H1 (cell line): ENCODE data around the gene MAGI2. TPM values are rescaled to one million over a fixed set of nuclear protein-coding genes. Genes with fewer than 3 reads are reported as not detected.

ENCODE experiments used
- ASH2L ChIP-seq: fragments of 200-600, 300-600 bp; sonication (generic); IDR thresholded peaks from one replicate; pipeline ENCODE4 v1.7.1; 2017; ENCODE audit warnings: low read length
- BRCA1 ChIP-seq: IDR thresholded peaks from 2 replicates; pipeline ENCODE4 v1.6.1; 2012; ENCODE audit warnings: low read depth, low read length, improper control_type of control experiment
- CHD2 ChIP-seq: IDR thresholded peaks from 2 replicates; pipeline ENCODE4 v1.6.1; 2012; ENCODE audit warnings: low read length, improper control_type of control experiment
- EP300 ChIP-seq, 2 experiments: IDR thresholded peaks; 1 replicate in 1 of 2; 2 replicates in 1 of 2; pipeline ENCODE4 v1.6.1; 2011 to 2012; ENCODE audit warnings: low read depth in 2 of 2, low read length in 2 of 2, mild to moderate bottlenecking in 2 of 2, borderline replicate concordance in 1 of 2, inconsistent platforms in 1 of 2, moderate library complexity in 1 of 2
- EZH2 ChIP-seq: fragments of 200-600 bp; sonication (generic); IDR thresholded peaks from 2 replicates; pipeline ENCODE4 v1.7.1; 2012; ENCODE audit warnings: low read depth, mild to moderate bottlenecking, moderate library complexity, low read length, inconsistent platforms; ENCODE audit not compliant: severe bottlenecking
- FOSL1 ChIP-seq: IDR thresholded peaks from 2 replicates; pipeline ENCODE4 v1.6.1; 2011; ENCODE audit warnings: mild to moderate bottlenecking, low read depth, low read length, moderate library complexity; ENCODE audit not compliant: insufficient read depth
- JUND ChIP-seq: IDR thresholded peaks from 2 replicates; pipeline ENCODE4 v1.6.1; 2011; ENCODE audit warnings: mild to moderate bottlenecking, improper control_type of control experiment, low read length
- MAFK ChIP-seq: IDR thresholded peaks from 2 replicates; pipeline ENCODE4 v1.6.1; 2012; ENCODE audit warnings: low read depth, mild to moderate bottlenecking, improper control_type of control experiment, low read length
- NANOG ChIP-seq: IDR thresholded peaks from 2 replicates; pipeline ENCODE4 v1.6.1; 2011; ENCODE audit warnings: low read length, low read depth, mild to moderate bottlenecking, inconsistent platforms; ENCODE audit not compliant: insufficient read depth, poor library complexity, severe bottlenecking
- SUZ12 ChIP-seq: fragments of 200-600 bp; sonication (generic); IDR thresholded peaks from 2 replicates; pipeline ENCODE4 v1.6.1; 2012; ENCODE audit warnings: mild to moderate bottlenecking, inconsistent platforms, low read length, moderate library complexity, mixed read lengths
- polyA plus RNA-seq, 7 experiments: library from polyadenylated mRNA; depleted of rRNA in 3 of 7; stranded (reverse) in 5 of 7; unstranded in 2 of 7; fragments of >200 nt in 5 of 7; fragments of 200-250 nt in 2 of 7; gene quantifications; 1 replicate in 5 of 7; 2 replicates in 1 of 7; 4 replicates in 1 of 7; pipeline versions ENCODE4 v1.2.1 to v1.2.3, GENCODE V29; 2011 to 2013; ENCODE audit warnings: missing spikeins in 2 of 7, mixed read lengths in 2 of 7
- total RNA-seq: library from RNA; stranded (reverse); fragmentation: NEBNext Ultra II Directional; extraction: Animal tissue kit (Norgen Biotek cat#: 25700); gene quantifications from 2 replicates; pipeline ENCODE4 v1.2.1, GENCODE V29; 2021
- TF ChIP-seq, protein P1 (sequence below): fragments of 300-600 bp; sonication (generic); IDR thresholded peaks from 2 replicates; pipeline ENCODE4 v1.7.1; 2012; ENCODE audit warnings: low read length, moderate library complexity, mild to moderate bottlenecking, inconsistent platforms; ENCODE audit not compliant: insufficient replicate concordance

MAGI2 gene
- total and polyA plus RNA-seq, 2 of the 8 experiments (the other 6 are each of a cell fraction or from before 2014, with no cell fraction given) = 6.0 to 27.3 TPM

DNA sequence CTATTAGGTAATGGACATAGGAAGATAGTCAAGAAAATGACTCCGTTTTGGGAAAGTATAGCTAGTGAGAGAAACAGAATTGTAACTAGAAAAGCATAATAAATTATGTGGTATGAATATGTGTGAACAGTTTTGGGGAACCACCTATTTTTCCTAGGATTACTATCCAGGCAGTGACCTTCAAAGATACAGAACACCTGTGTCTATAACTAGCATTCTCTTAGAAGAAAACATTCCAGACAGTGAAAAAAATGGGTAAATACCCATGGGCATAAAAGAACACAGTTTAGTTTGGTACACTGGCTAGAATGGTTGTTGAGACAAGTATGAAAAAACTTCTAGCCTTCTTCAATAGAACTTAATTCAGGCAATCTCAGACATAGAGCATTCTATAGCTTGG, 690.8 kb downstream of the MAGI2 start (continued):
- TF ChIP-seq, protein P1, sequence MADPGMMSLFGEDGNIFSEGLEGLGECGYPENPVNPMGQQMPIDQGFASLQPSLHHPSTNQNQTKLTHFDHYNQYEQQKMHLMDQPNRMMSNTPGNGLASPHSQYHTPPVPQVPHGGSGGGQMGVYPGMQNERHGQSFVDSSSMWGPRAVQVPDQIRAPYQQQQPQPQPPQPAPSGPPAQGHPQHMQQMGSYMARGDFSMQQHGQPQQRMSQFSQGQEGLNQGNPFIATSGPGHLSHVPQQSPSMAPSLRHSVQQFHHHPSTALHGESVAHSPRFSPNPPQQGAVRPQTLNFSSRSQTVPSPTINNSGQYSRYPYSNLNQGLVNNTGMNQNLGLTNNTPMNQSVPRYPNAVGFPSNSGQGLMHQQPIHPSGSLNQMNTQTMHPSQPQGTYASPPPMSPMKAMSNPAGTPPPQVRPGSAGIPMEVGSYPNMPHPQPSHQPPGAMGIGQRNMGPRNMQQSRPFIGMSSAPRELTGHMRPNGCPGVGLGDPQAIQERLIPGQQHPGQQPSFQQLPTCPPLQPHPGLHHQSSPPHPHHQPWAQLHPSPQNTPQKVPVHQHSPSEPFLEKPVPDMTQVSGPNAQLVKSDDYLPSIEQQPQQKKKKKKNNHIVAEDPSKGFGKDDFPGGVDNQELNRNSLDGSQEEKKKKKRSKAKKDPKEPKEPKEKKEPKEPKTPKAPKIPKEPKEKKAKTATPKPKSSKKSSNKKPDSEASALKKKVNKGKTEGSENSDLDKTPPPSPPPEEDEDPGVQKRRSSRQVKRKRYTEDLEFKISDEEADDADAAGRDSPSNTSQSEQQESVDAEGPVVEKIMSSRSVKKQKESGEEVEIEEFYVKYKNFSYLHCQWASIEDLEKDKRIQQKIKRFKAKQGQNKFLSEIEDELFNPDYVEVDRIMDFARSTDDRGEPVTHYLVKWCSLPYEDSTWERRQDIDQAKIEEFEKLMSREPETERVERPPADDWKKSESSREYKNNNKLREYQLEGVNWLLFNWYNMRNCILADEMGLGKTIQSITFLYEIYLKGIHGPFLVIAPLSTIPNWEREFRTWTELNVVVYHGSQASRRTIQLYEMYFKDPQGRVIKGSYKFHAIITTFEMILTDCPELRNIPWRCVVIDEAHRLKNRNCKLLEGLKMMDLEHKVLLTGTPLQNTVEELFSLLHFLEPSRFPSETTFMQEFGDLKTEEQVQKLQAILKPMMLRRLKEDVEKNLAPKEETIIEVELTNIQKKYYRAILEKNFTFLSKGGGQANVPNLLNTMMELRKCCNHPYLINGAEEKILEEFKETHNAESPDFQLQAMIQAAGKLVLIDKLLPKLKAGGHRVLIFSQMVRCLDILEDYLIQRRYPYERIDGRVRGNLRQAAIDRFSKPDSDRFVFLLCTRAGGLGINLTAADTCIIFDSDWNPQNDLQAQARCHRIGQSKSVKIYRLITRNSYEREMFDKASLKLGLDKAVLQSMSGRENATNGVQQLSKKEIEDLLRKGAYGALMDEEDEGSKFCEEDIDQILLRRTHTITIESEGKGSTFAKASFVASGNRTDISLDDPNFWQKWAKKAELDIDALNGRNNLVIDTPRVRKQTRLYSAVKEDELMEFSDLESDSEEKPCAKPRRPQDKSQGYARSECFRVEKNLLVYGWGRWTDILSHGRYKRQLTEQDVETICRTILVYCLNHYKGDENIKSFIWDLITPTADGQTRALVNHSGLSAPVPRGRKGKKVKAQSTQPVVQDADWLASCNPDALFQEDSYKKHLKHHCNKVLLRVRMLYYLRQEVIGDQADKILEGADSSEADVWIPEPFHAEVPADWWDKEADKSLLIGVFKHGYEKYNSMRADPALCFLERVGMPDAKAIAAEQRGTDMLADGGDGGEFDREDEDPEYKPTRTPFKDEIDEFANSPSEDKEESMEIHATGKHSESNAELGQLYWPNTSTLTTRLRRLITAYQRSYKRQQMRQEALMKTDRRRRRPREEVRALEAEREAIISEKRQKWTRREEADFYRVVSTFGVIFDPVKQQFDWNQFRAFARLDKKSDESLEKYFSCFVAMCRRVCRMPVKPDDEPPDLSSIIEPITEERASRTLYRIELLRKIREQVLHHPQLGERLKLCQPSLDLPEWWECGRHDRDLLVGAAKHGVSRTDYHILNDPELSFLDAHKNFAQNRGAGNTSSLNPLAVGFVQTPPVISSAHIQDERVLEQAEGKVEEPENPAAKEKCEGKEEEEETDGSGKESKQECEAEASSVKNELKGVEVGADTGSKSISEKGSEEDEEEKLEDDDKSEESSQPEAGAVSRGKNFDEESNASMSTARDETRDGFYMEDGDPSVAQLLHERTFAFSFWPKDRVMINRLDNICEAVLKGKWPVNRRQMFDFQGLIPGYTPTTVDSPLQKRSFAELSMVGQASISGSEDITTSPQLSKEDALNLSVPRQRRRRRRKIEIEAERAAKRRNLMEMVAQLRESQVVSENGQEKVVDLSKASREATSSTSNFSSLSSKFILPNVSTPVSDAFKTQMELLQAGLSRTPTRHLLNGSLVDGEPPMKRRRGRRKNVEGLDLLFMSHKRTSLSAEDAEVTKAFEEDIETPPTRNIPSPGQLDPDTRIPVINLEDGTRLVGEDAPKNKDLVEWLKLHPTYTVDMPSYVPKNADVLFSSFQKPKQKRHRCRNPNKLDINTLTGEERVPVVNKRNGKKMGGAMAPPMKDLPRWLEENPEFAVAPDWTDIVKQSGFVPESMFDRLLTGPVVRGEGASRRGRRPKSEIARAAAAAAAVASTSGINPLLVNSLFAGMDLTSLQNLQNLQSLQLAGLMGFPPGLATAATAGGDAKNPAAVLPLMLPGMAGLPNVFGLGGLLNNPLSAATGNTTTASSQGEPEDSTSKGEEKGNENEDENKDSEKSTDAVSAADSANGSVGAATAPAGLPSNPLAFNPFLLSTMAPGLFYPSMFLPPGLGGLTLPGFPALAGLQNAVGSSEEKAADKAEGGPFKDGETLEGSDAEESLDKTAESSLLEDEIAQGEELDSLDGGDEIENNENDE = no peak
- no peak for TF ChIP-seq MAFK
- no peak for TF ChIP-seq EP300 (IDR thresholded peaks at IDR 0.05; ENCODE audit: borderline replicate concordance in 1 of 2, low read depth in 2 of 2, low read length in 2 of 2)
- TF ChIP-seq JUND = no peak
- TF ChIP-seq EZH2 = no peak
- no peak for TF ChIP-seq BRCA1
- no peak for TF ChIP-seq ASH2L
- no peak for TF ChIP-seq NANOG
- TF ChIP-seq CHD2 = no peak
- no peak for TF ChIP-seq FOSL1
- no peak for TF ChIP-seq SUZ12
- TF ChIP-seq, all 59 proteins: peak for 0
